ENCODE data around the gene STAT5A.
"Not testable (repeated sequence)": the region's sequence is repeated elsewhere in the genome, so short reads cannot be mapped to it uniquely, and the experiment has no call there.

Gene STAT5A

DNA sequence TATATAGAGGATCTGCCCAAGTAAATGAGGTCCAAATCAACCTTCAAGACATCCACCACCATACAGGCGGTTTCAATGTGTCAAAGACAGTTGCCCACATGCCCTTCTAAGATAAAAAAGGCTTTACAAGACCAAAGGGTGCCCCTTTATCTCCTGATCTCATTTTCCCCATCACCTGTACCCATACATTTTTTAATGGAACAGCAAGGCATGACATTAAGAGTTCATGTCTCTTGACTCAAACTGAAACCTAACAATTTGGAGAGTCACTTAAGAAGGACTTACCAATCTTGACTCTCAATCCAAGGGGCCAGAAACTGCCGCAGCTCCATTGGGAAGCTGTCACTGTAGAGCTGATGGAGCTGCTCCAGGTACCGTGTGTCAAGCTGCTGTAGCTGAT lies 59.8 kb downstream of the STAT5A start:
- Histone ChIP-seq H3K4me3 (ENCODE audit: low read length in 2 of 2) (no peak overlapping the region), H3K9me3 (ENCODE audit: control insufficient read depth in 2 of 2, low read length in 2 of 2) (no peaks in the 10 kb centered on the region), H3K4me1 (ENCODE audit: control insufficient read depth, insufficient read depth, low read length) (peaks cover 17% of the 10 kb centered on the region), H3K27me3 (ENCODE audit: control insufficient read depth in 1 of 2, insufficient read depth in 2 of 2, low read length in 2 of 2) (no peaks in the 10 kb centered on the region), H3K36me3 (ENCODE audit: control insufficient read depth in 2 of 2, insufficient read depth in 2 of 2, low read length in 2 of 2) (peaks cover 13 to 16% of the 10 kb centered on the region in 2 donors), H3K27ac (ENCODE audit: low read length) (no peak overlapping the region), H3K9ac (ENCODE audit: low read length in 2 of 2) (no peak overlapping the region)

GRCh38 chr17:42354956-42355843 lies 66.9 kb downstream of the STAT5A start:
- Histone ChIP-seq H3K27ac (ENCODE audit: low read length) (no peak overlapping the region), H3K9ac (ENCODE audit: low read length in 2 of 2) (no peak overlapping the region), H3K4me1 (ENCODE audit: control insufficient read depth, insufficient read depth, low read length) (no peaks in the 10 kb centered on the region)

DNA sequence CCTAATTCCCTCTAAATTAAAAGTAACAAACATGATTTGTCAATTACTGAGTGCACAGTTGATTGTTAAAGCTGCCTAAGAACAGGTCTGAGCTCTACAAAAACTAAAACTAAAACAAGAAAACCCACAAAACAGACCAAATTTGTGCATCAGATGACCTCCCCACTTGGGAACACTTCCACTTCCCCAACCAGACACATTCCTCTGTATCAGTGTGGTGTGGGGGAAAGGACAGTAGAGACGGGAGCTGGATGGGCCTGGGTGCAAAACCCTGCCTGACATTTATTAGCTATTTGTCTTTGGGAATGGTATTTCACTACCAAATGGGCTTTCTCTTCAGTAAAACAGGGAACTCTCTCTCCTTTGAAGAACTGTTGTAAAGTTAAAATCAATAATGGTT lies 70.1 kb downstream of the STAT5A start:
- Histone ChIP-seq H3K9me3 (ENCODE audit: control insufficient read depth in 2 of 2, low read length in 2 of 2) (no peaks in the 10 kb centered on the region), H3K27me3 (ENCODE audit: control insufficient read depth in 1 of 2, insufficient read depth in 2 of 2, low read length in 2 of 2) (no peaks in the 10 kb centered on the region), H3K27ac (ENCODE audit: low read length) (no peak overlapping the region), H3K4me1 (ENCODE audit: control insufficient read depth, insufficient read depth, low read length) (peaks cover 20% of the 10 kb centered on the region), H3K9ac (ENCODE audit: low read length in 2 of 2) (no peak overlapping the region), H3K4me3 (ENCODE audit: low read length in 2 of 2) (no peak overlapping the region), H3K36me3 (ENCODE audit: control insufficient read depth in 2 of 2, insufficient read depth in 2 of 2, low read length in 2 of 2) (no peaks in the 10 kb centered on the region)

More at GRCh38 chr17:42354956-42355843, 66.9 kb downstream of the STAT5A start:
- Histone ChIP-seq H3K27me3 (ENCODE audit: control insufficient read depth in 1 of 2, insufficient read depth in 2 of 2, low read length in 2 of 2) (no peaks in the 10 kb centered on the region), H3K4me3 (ENCODE audit: low read length in 2 of 2) (no peak overlapping the region), H3K9me3 (ENCODE audit: control insufficient read depth in 2 of 2, low read length in 2 of 2) (no peaks in the 10 kb centered on the region), H3K36me3 (ENCODE audit: control insufficient read depth in 2 of 2, insufficient read depth in 2 of 2, low read length in 2 of 2) (no peaks in the 10 kb centered on the region)

GRCh38 chr17:42359133-42359532 lies 70.8 kb downstream of the STAT5A start:
- H3K36me3 ChIP-seq (ENCODE audit: control insufficient read depth in 2 of 2, insufficient read depth in 2 of 2, low read length in 2 of 2), result no peaks in the 10 kb centered on the region
- no peaks in the 10 kb centered on the region for H3K27me3 ChIP-seq (ENCODE audit: control insufficient read depth in 1 of 2, insufficient read depth in 2 of 2, low read length in 2 of 2)
- no peak overlapping the region for H3K9ac ChIP-seq (ENCODE audit: low read length in 2 of 2)
- no peak overlapping the region for H3K27ac ChIP-seq (ENCODE audit: low read length)
- no peak overlapping the region for H3K4me3 ChIP-seq (ENCODE audit: low read length in 2 of 2)
- peaks cover 26% of the 10 kb centered on the region for H3K4me1 ChIP-seq (ENCODE audit: control insufficient read depth, insufficient read depth, low read length)
- no peaks in the 10 kb centered on the region for H3K9me3 ChIP-seq (ENCODE audit: control insufficient read depth in 2 of 2, low read length in 2 of 2)

GRCh38 chr17:42360388-42360787 lies 72.1 kb downstream of the STAT5A start:
- not testable (repeated sequence) for H3K27ac ChIP-seq (ENCODE audit: low read length); H3K36me3 ChIP-seq (ENCODE audit: control insufficient read depth in 2 of 2, insufficient read depth in 2 of 2, low read length in 2 of 2); H3K4me3 ChIP-seq (ENCODE audit: low read length in 2 of 2); H3K9me3 ChIP-seq (ENCODE audit: control insufficient read depth in 2 of 2, low read length in 2 of 2); H3K9ac ChIP-seq (ENCODE audit: low read length in 2 of 2); H3K27me3 ChIP-seq (ENCODE audit: control insufficient read depth in 1 of 2, insufficient read depth in 2 of 2, low read length in 2 of 2)
- peaks cover 26% of the 10 kb centered on the region for H3K4me1 ChIP-seq (ENCODE audit: control insufficient read depth, insufficient read depth, low read length)
